ENCODE results near the gene COBLL1. TPM values are rescaled to one million over a fixed set of nuclear protein-coding genes. Genes with fewer than 3 reads are reported as not detected.

Gene COBLL1
- total RNA-seq, 1 experiment from 2014 or later = 42.1 TPM

DNA sequence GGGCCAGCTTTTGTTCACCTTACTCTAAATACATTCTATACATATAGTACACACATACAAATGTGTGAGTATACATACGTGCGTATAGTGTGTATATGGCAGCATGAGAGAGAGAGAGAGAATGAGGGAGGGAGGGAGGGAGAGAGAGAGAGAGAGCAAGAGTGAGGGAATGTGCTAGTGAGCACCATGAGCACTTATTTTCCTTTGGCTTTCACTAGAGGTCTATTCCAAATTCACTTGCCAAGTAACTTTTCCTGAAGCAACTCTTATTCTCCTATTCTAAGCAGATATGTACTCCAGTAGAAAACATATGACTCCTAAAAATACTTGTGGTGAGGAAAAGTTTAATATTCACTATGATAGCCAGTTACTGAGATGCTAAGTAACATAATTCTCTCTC lies 85.7 kb downstream of the COBLL1 start:
- Mint-ChIP-seq H3K36me3 (ENCODE audit: insufficient read depth, unreplicated experiment) (no peaks in the 10 kb centered on the region), H3K4me3 (ENCODE audit: unreplicated experiment) (no peak overlapping the region), H3K9me3 (ENCODE audit: unreplicated experiment) (no peaks in the 10 kb centered on the region), H3K27me3 (ENCODE audit: insufficient read depth, unreplicated experiment) (no peaks in the 10 kb centered on the region), H3K4me1 (ENCODE audit: low read depth, unreplicated experiment) (peaks cover 11% of the 10 kb centered on the region), H3K27ac (ENCODE audit: unreplicated experiment) (no peak overlapping the region)
- Histone ChIP-seq H3K4me1 (peaks cover 11% of the 10 kb centered on the region; the same call in 1 of the 2 replicates), H3K9me3 (no peaks in the 10 kb centered on the region), H3K36me3 (ENCODE audit: control insufficient read depth, insufficient read depth, low read length) (no peaks in the 10 kb centered on the region), H3K4me3 (ENCODE audit: low read depth, low read length) (no peak overlapping the region), H3K27me3 (replicated peaks; ENCODE audit: control insufficient read depth, insufficient read depth, low read length) (no peaks in the 10 kb centered on the region)
- intact Hi-C loops (cut with micrococcal nuclease; ENCODE audit: unreplicated experiment) = loop anchor here (5.0 kb wide), 2 partner anchors 36 to 86 kb away; partner anchors contain the start of gene COBLL1
- BruUV-seq (replicated peaks) = no TSS peak
- ChIA-PET CTCF (no interaction called here), POLR2A (no interaction called here)
- TF ChIP-seq, protein P1, sequence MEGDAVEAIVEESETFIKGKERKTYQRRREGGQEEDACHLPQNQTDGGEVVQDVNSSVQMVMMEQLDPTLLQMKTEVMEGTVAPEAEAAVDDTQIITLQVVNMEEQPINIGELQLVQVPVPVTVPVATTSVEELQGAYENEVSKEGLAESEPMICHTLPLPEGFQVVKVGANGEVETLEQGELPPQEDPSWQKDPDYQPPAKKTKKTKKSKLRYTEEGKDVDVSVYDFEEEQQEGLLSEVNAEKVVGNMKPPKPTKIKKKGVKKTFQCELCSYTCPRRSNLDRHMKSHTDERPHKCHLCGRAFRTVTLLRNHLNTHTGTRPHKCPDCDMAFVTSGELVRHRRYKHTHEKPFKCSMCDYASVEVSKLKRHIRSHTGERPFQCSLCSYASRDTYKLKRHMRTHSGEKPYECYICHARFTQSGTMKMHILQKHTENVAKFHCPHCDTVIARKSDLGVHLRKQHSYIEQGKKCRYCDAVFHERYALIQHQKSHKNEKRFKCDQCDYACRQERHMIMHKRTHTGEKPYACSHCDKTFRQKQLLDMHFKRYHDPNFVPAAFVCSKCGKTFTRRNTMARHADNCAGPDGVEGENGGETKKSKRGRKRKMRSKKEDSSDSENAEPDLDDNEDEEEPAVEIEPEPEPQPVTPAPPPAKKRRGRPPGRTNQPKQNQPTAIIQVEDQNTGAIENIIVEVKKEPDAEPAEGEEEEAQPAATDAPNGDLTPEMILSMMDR (IDR thresholded peaks at IDR 0.05; ENCODE audit: insufficient read depth in 1 of 2, low read depth in 1 of 2, low read length in 1 of 2, severe bottlenecking in 1 of 2, unreplicated experiment in 1 of 2) = no peak
- no peak for DNase-seq

DNA sequence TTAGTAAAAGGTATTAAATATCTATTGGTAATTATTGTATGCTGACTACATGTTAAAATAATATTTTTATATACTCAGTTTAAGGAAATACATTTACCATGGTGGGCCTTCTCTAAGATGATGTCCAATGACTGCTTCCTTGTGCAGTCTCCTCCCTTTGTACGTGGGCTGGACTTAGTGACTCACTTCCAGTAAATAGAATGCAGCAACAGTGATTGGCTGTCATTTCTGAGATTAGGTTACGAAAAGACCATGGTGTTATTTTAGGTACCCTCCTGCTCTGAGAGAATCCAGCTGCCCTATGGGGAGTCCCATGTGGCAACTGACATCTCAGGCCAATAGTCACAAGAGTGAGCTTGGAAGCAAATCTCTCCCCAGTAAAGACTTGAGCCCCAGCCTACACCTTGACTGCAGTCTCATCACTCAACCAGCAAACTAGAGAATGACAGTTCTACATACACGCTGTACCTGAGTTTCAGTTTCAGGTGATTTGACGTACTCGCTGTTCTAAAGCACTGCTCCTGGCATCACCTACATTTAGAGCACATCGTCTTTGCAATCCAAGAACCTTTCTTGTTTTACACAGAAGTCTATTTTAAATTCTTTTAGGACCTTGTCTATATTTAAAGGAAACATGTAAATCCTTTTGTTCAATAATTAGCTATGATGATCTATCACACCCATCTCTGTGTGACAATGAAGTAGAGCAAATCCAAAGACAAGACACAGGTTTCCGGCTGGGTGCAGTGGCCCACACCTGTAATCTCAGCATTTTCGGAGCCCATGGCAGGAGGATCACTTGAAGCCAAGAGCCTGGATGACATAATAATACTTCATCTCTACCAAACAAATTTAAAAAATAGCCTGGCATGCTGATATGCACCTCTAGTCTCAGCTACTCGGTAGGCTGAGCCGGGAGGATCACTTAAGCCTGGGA lies 87.2 kb downstream of the COBLL1 start:
- Mint-ChIP-seq H3K4me1 (ENCODE audit: low read depth, unreplicated experiment) (peaks cover 11% of the 10 kb centered on the region), H3K27ac (ENCODE audit: unreplicated experiment) (no peak overlapping the region), H3K9me3 (ENCODE audit: unreplicated experiment) (no peaks in the 10 kb centered on the region), H3K4me3 (ENCODE audit: unreplicated experiment) (no peak overlapping the region), H3K27me3 (ENCODE audit: insufficient read depth, unreplicated experiment) (no peaks in the 10 kb centered on the region), H3K36me3 (ENCODE audit: insufficient read depth, unreplicated experiment) (no peaks in the 10 kb centered on the region)
- H3K4me3 ChIP-seq (ENCODE audit: low read depth, low read length) = no peak overlapping the region
- no peaks in the 10 kb centered on the region for H3K27me3 ChIP-seq (replicated peaks; ENCODE audit: control insufficient read depth, insufficient read depth, low read length)
- TF ChIP-seq, protein P1 (IDR thresholded peaks at IDR 0.05; ENCODE audit: insufficient read depth in 1 of 2, low read depth in 1 of 2, low read length in 1 of 2, severe bottlenecking in 1 of 2, unreplicated experiment in 1 of 2) = no peak
- peaks cover 6% of the 10 kb centered on the region; the same call in 1 of the 2 replicates for H3K4me1 ChIP-seq
- no peaks in the 10 kb centered on the region for H3K9me3 ChIP-seq
- no TSS peak for BruUV-seq (replicated peaks)
- ChIA-PET CTCF (no interaction called here), POLR2A (no interaction called here)
- DNase-seq = no peak
- no peaks in the 10 kb centered on the region for H3K36me3 ChIP-seq (ENCODE audit: control insufficient read depth, insufficient read depth, low read length)
- intact Hi-C loops (cut with micrococcal nuclease; ENCODE audit: unreplicated experiment) = loop anchor here (5.0 kb wide), 2 partner anchors 38 to 88 kb away; partner anchors contain the start of gene COBLL1

DNA sequence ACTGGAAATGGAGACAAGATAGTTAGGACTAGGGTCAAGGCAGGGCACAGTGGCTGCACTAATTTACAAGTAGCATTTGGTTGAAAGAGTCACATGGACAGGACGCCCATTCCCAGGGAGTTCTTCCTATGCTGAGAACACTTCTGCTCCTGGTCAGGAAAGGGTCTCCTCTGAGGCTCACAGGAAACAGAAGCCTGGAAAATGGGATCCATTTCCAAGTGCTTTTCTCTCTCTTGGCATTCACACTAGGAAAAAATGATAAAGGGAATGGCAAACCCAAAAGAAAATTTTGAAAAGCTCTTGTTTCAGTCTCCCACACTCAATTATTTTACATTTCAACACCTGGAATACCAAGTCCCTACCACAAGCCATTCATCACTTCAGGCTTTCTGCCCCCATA lies 88.7 kb downstream of the COBLL1 start:
- H3K4me1 ChIP-seq = peaks cover under 1% of the 10 kb centered on the region; the same call in 1 of the 2 replicates
- TF ChIP-seq, protein P1 (IDR thresholded peaks at IDR 0.05; ENCODE audit: insufficient read depth in 1 of 2, low read depth in 1 of 2, low read length in 1 of 2, severe bottlenecking in 1 of 2, unreplicated experiment in 1 of 2) = no peak
- H3K4me1 Mint-ChIP-seq (ENCODE audit: low read depth, unreplicated experiment) = peaks cover 5% of the 10 kb centered on the region
- no TSS peak for BruUV-seq (replicated peaks)
- H3K36me3 Mint-ChIP-seq (ENCODE audit: insufficient read depth, unreplicated experiment) = no peaks in the 10 kb centered on the region
- H3K27me3 ChIP-seq (replicated peaks; ENCODE audit: control insufficient read depth, insufficient read depth, low read length) = no peaks in the 10 kb centered on the region
- no peak for DNase-seq
- no peaks in the 10 kb centered on the region for H3K36me3 ChIP-seq (ENCODE audit: control insufficient read depth, insufficient read depth, low read length)
- H3K9me3 ChIP-seq = no peaks in the 10 kb centered on the region
- intact Hi-C loops (cut with micrococcal nuclease; ENCODE audit: unreplicated experiment) = no loop called here
- ChIA-PET CTCF (no interaction called here), POLR2A (no interaction called here)
- H3K27ac Mint-ChIP-seq (ENCODE audit: unreplicated experiment) = no peak overlapping the region
- no peak overlapping the region for H3K4me3 ChIP-seq (ENCODE audit: low read depth, low read length)
- H3K4me3 Mint-ChIP-seq (ENCODE audit: unreplicated experiment) = no peak overlapping the region
- no peaks in the 10 kb centered on the region for H3K27me3 Mint-ChIP-seq (ENCODE audit: insufficient read depth, unreplicated experiment)
- H3K9me3 Mint-ChIP-seq (ENCODE audit: unreplicated experiment) = no peaks in the 10 kb centered on the region
